Activated gamma-delta T cell treated with Interleukin-2 at 50 U/mL for 16 hours (primary cell): ENCODE results near the gene HABP4.

Experiments used
- DNase-seq: peaks from one replicate; pipeline ENCODE4 v3.0.0-alpha.2; 2020

HABP4 gene

GRCh38 chr9:96449845-96450612, at the start of gene HABP4:
Gene HABP4 (plus strand): TSS chr9:96450169. CDS start chr9:96450280, 111 bp downstream.
- peak; percentile 95 for DNase-seq

- no peak for DNase-seq
Observed at GRCh38 chr9:96408409-96409280, 41.3 kb upstream of the HABP4 start.

GRCh38 chr9:96411129-96411838, 38.7 kb upstream of the HABP4 start:
- DNase-seq, result no peak

- no peak for DNase-seq
Observed at GRCh38 chr9:96412174-96412913, 37.6 kb upstream of the HABP4 start.

- no peak for DNase-seq
Observed at GRCh38 chr9:96413302-96414221, 36.4 kb upstream of the HABP4 start.

- peak; percentile 89 for DNase-seq
Observed at GRCh38 chr9:96417051-96417586, 32.9 kb upstream of the HABP4 start.

GRCh38 chr9:96417661-96418082, 32.3 kb upstream of the HABP4 start:
- DNase-seq, result no peak

GRCh38 chr9:96418083-96418919, 31.7 kb upstream of the HABP4 start, which contains the start of gene ZNF367:
Gene ZNF367 (minus strand): TSS chr9:96418370. CDS start chr9:96418032, 338 bp downstream.
- DNase-seq, result peak; percentile 93

GRCh38 chr9:96418920-96419690, 30.9 kb upstream of the HABP4 start:
- peak; percentile 42 for DNase-seq

- DNase-seq, result no peak
Observed at GRCh38 chr9:96419691-96419969, 30.3 kb upstream of the HABP4 start.

- no peak for DNase-seq
Observed at GRCh38 chr9:96420468-96421219, 29.3 kb upstream of the HABP4 start.

GRCh38 chr9:96423322-96423984, 26.5 kb upstream of the HABP4 start:
- no peak for DNase-seq

GRCh38 chr9:96423985-96424336, 26.0 kb upstream of the HABP4 start:
- no peak for DNase-seq

- DNase-seq, result no peak
Observed at GRCh38 chr9:96425500-96426169, 24.3 kb upstream of the HABP4 start.

GRCh38 chr9:96429732-96430131, 20.2 kb upstream of the HABP4 start:
- no peak for DNase-seq

- no peak for DNase-seq
Observed at GRCh38 chr9:96430377-96430776, 19.6 kb upstream of the HABP4 start.

GRCh38 chr9:96435345-96435744, 14.6 kb upstream of the HABP4 start:
- no peak for DNase-seq

- no peak for DNase-seq
Observed at GRCh38 chr9:96436063-96436455, 13.9 kb upstream of the HABP4 start.
